A549 (cell line): ENCODE results near the gene MAML2.

ENCODE experiments used
- CEBPB ChIP-seq, 2 experiments: fragments of >200 bp in 1 of 2; sonication (Bioruptor Twin) in 1 of 2; formaldehyde crosslinking in 1 of 2; IDR thresholded peaks; 2 replicates each; pipeline ENCODE4 v1.6.1; 2012 to 2016
- CHD4 ChIP-seq: fragments of 200-600 bp; sonication (generic); IDR thresholded peaks from 2 replicates; pipeline ENCODE4 v1.6.1; 2016; ENCODE audit warnings: antibody characterized with exemption, mild to moderate bottlenecking, borderline replicate concordance
- EP300 ChIP-seq, 2 experiments: fragments of >200 bp; sonication (Bioruptor Twin); formaldehyde crosslinking; IDR thresholded peaks; 2 replicates in 1 of 2; 3 replicates in 1 of 2; pipeline ENCODE4 v1.6.1; 2016 to 2017
- HDAC2 ChIP-seq: fragments of 200-600 bp; sonication (generic); IDR thresholded peaks from 2 replicates; pipeline ENCODE4 v1.6.1; 2016
- JUN ChIP-seq, 2 experiments: fragments of >200 bp; sonication (Bioruptor Twin); formaldehyde crosslinking; IDR thresholded peaks; 2 replicates in 1 of 2; 3 replicates in 1 of 2; pipeline ENCODE4 v1.6.1; 2016 to 2017
- MYC ChIP-seq: IDR thresholded peaks from 2 replicates; pipeline ENCODE4 v1.6.1; 2012; ENCODE audit warnings: mild to moderate bottlenecking, inconsistent platforms, low read length, improper control_type of control experiment, borderline replicate concordance
- POLR2A ChIP-seq: IDR thresholded peaks from 2 replicates; pipeline ENCODE4 v1.6.1; 2012; ENCODE audit warnings: mild to moderate bottlenecking, low read length
- SMC3 ChIP-seq: fragments of >200 bp; sonication (Bioruptor Twin); formaldehyde crosslinking; IDR thresholded peaks from 3 replicates; pipeline ENCODE4 v1.6.1; 2018; ENCODE audit warnings: inconsistent platforms
- TP53 ChIP-seq: fragments of 250-450 bp; sonication (Bioruptor Pico); IDR thresholded peaks from 2 replicates; pipeline ENCODE4 v1.5.0; 2021; ENCODE audit warnings: mild to moderate bottlenecking, moderate library complexity
- TF ChIP-seq, protein P1 (sequence below): fragments of >200 bp; sonication (Bioruptor Twin); formaldehyde crosslinking; IDR thresholded peaks from 3 replicates; pipeline ENCODE4 v1.5.1; 2016
- TF ChIP-seq, protein P2 (sequence below): fragments of 150-350 bp; IDR thresholded peaks from 2 replicates; pipeline ENCODE4 v1.6.1; 2014; ENCODE audit warnings: low read depth, mild to moderate bottlenecking, low read length
- TF ChIP-seq, protein P3 (sequence below): IDR thresholded peaks from 2 replicates; pipeline ENCODE4 v1.6.1; 2012

DNA sequence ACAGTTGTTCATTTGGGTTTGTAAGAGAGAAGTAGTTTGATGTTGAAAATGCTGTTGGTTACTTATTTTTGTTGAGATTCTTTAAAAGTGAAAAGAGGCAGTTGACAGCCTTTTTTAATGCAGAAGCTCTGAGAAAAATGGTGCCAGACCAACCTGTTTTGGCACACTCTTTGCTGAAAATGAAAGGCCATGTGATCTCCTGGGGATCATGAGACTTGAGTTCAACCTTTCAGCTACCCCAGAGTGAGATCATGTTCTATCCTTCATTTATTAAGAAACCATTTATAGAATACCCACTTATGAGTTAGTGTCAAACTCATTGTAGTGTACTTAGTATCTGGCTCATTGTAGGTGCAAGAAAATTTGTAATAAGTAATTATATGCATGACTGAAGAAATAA is 196.2 kb downstream of the MAML2 start:
- TF ChIP-seq MYC (no peak), CEBPB (IDR thresholded peaks at IDR 0.05) (no peak), SMC3 (no peak), TP53 (CRISPR knock-in tag) (no peak), JUN (IDR thresholded peaks at IDR 0.05) (no peak), POLR2A (no peak), EP300 (IDR thresholded peaks at IDR 0.05) (no peak), HDAC2 (no peak), CHD4 (no peak)
- TF ChIP-seq, protein P1, sequence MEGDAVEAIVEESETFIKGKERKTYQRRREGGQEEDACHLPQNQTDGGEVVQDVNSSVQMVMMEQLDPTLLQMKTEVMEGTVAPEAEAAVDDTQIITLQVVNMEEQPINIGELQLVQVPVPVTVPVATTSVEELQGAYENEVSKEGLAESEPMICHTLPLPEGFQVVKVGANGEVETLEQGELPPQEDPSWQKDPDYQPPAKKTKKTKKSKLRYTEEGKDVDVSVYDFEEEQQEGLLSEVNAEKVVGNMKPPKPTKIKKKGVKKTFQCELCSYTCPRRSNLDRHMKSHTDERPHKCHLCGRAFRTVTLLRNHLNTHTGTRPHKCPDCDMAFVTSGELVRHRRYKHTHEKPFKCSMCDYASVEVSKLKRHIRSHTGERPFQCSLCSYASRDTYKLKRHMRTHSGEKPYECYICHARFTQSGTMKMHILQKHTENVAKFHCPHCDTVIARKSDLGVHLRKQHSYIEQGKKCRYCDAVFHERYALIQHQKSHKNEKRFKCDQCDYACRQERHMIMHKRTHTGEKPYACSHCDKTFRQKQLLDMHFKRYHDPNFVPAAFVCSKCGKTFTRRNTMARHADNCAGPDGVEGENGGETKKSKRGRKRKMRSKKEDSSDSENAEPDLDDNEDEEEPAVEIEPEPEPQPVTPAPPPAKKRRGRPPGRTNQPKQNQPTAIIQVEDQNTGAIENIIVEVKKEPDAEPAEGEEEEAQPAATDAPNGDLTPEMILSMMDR = no peak
- TF ChIP-seq, protein P2, sequence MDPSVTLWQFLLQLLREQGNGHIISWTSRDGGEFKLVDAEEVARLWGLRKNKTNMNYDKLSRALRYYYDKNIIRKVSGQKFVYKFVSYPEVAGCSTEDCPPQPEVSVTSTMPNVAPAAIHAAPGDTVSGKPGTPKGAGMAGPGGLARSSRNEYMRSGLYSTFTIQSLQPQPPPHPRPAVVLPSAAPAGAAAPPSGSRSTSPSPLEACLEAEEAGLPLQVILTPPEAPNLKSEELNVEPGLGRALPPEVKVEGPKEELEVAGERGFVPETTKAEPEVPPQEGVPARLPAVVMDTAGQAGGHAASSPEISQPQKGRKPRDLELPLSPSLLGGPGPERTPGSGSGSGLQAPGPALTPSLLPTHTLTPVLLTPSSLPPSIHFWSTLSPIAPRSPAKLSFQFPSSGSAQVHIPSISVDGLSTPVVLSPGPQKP = no peak
- TF ChIP-seq, protein P3, sequence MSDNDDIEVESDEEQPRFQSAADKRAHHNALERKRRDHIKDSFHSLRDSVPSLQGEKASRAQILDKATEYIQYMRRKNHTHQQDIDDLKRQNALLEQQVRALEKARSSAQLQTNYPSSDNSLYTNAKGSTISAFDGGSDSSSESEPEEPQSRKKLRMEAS = no peak
